ENCODE data around the gene TLR3.

The TLR3 gene

DNA sequence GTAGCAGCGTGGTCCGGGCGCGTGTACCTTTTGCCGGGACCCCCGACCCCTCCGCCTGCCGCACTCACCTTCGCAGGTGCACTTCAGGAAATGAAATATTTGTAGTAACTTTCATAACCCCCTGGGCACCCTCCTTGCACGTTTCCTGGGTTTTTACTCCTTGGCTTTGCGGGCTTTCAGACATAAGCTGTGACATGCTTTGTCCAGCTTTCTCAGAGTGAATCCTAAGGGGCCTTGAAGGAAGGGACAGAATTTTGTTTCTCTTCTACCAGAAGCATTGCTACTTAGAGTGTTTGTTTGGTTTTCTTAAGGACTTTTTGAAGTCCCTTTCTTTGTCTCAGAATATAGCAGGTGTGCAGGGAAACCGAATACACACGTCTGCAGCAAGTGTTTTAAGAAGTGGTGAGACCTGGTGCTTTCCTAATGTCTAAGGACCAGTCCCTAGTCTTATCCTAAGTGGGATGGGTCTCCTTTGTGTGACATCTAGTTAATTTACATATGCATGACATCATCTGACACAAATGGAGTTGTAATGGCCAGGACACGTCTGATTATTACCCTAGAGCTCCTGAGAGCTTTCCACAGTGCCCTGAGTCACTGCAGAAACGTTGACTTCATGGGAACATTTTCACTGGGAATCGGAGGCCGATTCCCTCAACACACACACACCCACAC is 36.8 kb downstream of the TLR3 start:
- DNase-seq (ENCODE audit: low read depth), result no peak

GRCh38 chr4:186107947-186108346 is 39.0 kb downstream of the TLR3 start:
- no peak for DNase-seq (ENCODE audit: low read depth)

DNA sequence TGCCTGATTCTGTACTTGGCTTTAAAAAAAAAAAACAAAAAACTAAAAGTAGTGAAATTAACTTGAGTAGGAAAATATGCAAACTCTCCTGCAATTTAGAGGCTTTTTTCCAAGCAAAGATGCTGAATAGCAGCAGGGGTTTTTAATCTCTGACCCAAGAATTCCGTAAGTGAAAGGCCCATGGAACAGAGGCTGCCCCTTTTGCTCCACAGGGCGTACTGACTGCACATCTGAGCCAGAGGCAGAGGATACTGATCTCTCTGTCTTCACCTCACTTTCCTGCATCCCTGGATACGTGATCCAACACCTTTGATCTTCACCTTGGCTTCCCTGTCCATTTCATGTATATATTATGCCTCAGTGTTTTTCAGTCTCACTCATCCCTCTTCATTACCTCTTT is 39.4 kb downstream of the TLR3 start:
- no peak for DNase-seq (ENCODE audit: low read depth)

GRCh38 chr4:186109245-186109644 is 40.3 kb downstream of the TLR3 start:
- no peak for DNase-seq (ENCODE audit: low read depth)

DNA sequence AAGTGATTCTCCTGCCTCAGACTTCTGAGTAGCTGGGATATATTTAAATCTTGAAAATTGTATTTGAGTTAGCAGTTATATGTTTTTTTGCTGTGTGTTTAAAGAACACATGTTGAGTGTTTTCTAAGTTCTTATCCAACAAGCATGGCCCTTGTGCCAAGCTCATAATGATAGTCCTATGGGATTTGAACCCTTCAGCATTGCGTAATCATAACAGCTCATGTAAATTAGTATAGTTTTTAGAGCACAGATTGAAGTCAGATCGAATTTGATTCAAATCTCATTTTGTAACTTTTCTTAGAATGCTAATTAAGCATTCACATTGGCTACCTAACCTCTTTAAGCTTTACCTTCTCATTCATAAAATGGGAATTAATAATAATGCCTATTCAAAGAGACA is 47.7 kb downstream of the TLR3 start:
- DNase-seq (ENCODE audit: low read depth), result no peak

DNA sequence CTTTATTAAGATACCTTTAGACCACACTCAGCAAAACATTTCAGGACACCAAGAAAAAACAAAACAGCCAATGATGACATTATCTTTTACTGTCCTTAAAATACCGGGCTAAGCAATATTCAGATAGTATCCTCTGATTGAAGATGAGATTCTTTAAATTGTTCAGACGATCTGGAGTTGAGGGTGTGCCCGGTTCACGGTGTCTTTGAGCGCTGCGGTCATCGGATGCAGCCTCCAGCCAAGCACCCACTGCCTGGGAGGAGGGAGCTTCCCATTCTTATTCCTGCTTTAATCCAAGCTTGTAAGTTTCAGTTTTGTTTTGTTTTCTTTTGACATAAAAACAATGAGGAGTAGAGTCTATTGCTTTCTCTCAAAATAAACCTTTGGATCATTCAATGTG is 49.6 kb downstream of the TLR3 start:
- no peak for DNase-seq (ENCODE audit: low read depth)

DNA sequence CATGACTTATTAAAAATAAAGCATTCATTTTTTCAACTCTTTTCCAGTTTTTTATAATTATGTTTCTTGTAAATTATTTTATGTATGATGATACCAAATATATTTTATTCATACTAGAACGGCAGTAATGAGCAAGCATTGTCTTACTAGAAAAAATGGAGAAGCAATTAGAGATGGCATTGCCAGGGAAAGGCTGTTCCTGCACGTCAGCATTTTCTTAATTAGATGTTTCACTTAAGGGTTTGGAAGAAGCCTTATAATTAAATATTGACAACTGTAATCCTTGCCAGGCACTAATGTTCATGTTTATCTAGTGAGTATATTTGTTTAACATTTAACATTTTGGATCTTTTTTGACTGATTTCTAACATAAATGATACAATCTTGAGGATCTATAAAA is 52.1 kb downstream of the TLR3 start:
- no peak for DNase-seq (ENCODE audit: low read depth)

- no peak for DNase-seq (ENCODE audit: low read depth)
Observed at GRCh38 chr4:186128842-186129241, 59.9 kb downstream of the TLR3 start.

DNA sequence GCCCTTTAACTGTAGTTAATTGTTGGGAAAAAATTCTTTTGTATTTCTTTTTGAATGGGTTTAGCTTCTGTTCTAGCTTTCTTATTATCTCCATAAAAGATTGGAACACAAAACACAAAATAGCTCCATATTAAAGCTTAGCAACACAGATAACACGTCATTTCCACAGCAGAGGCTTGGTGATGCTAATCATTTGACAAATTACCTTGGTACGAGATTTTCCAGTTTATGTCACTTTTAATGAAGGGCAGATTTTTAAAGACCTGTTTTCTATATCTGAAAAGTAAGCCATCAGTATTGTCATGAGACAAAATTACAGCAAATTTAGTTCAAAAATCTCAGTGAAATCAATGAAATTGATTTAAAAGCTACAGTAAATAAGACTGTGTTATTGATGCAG is 63.0 kb downstream of the TLR3 start:
- DNase-seq (ENCODE audit: low read depth), result no peak

DNA sequence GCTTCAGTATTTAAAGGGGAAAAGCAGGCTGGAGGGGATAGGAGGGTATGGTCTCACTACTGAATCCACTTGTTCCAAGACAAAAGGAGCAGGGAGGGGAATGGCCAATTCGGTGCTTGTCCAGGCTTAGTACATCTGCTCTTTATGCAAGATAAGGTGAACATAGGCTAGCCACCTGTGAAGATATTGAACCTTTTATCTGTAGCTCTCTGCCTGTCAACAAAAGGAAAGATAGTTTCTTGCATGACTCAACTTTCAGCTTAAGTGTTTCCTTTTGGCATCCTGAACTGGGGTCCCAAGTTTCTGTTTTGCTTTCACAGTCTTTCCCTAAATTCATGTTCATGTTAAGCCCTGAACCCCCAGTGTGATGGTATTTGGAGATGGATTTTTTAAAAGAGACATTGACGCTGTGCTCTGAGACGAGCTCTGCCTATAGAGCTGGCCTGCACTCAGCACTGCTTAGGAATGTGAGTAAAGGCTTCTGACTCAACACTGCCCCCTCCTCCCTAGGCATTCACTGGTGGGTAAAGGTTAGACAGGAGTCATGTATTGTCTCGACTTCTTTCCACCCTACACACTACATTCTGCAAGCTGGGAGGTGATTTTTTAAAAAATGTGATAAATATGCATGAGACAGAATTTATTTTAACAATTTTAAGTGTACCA is 63.8 kb downstream of the TLR3 start:
- no peak for DNase-seq (ENCODE audit: low read depth)

- DNase-seq (ENCODE audit: low read depth), result no peak
Observed at GRCh38 chr4:186134257-186134656, 65.3 kb downstream of the TLR3 start.

DNA sequence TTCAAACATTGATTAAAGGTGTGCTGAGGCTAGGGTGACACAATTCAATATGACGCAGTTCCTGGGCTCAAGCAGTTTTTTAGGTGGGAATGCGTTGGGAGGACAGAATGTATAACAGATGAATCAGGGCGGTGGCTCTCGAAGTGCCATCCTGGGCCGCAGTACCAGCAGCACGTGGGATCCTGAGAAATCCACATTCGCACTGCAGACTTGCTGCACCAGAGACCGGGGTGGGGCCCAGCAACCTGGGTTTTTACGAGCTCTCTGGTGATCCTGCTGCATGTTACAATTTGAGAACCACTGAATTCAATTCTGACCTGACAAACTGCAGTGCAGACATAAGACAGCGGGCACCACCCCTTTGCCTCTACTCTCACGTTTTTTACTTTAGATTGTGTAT is 65.9 kb downstream of the TLR3 start:
- DNase-seq (ENCODE audit: low read depth), result no peak

DNA sequence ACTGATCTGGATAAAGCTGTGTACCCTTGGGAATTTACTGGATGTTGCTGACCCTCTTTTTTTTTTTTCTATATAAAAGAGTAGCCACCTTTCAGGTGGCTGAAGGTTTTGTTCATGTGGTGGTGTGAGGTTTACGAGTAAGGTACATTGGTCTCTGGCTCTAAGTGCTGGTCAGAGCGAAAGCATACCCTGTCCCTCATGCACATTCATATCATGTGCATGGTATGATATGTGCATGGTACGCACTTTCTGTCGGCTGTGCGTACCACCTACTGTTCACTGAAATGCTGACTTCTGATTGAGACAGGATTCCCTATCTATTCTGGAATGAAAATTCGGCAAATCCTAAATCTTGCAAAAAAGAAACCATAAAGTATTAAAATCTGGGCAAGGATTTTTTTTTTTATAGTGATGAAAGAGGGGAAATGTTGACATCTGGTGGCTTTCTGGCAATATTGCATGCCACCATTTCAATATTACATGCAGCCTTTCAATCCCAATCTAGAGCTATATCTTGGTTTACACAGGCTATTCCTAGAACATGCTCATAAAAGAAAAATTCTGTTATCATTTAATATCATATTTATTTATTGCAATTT is 68.3 kb downstream of the TLR3 start:
- DNase-seq (ENCODE audit: low read depth), result peak; percentile 24
